H9 (cell line): ENCODE measurements around the gene ZNF831. TPM values are rescaled to one million over a fixed set of nuclear protein-coding genes. Genes with fewer than 3 reads are reported as not detected.

ENCODE experiments used
- DNase-seq: peaks from one replicate; pipeline ENCODE4 v3.0.0-alpha.2; 2017
- H2AFZ ChIP-seq: one replicate; pipeline ENCODE4 v1.6.1; 2013; ENCODE audit warnings: mild to moderate bottlenecking, low read length, control low read depth, moderate library complexity
- H2AK5ac ChIP-seq: 2 replicates; pipeline ENCODE4 v1.6.1; 2013; ENCODE audit warnings: low read length, control low read depth, mixed read lengths; ENCODE audit not compliant: insufficient read length
- H2BK120ac ChIP-seq: one replicate; pipeline ENCODE4 v1.6.1; 2013; ENCODE audit warnings: low read depth, mild to moderate bottlenecking, low read length, control low read depth, inconsistent platforms; ENCODE audit not compliant: poor library complexity, severe bottlenecking
- H2BK12ac ChIP-seq: 2 replicates; pipeline ENCODE4 v1.6.1; 2013; ENCODE audit warnings: low read length, control low read depth, mixed read lengths, low read depth; ENCODE audit not compliant: insufficient read length
- H2BK15ac ChIP-seq: 2 replicates; pipeline ENCODE4 v1.6.1; 2013; ENCODE audit warnings: low read depth, low read length, control low read depth
- H2BK20ac ChIP-seq: one replicate; pipeline ENCODE4 v1.6.1; 2013; ENCODE audit warnings: low read depth, mild to moderate bottlenecking, low read length, control low read depth, inconsistent platforms; ENCODE audit not compliant: poor library complexity, severe bottlenecking
- H2BK5ac ChIP-seq: 2 replicates; pipeline ENCODE4 v1.6.1; 2013; ENCODE audit warnings: low read length, control low read depth, mixed read lengths; ENCODE audit not compliant: insufficient read length
- H3K14ac ChIP-seq: 2 replicates; pipeline ENCODE4 v1.6.1; 2013; ENCODE audit warnings: low read length, control low read depth; ENCODE audit not compliant: insufficient read depth
- H3K18ac ChIP-seq: 2 replicates; pipeline ENCODE4 v1.6.1; 2013; ENCODE audit warnings: low read depth, mild to moderate bottlenecking, mixed read lengths, low read length, control low read depth; ENCODE audit not compliant: insufficient read length
- H3K23ac ChIP-seq: 2 replicates; pipeline ENCODE4 v1.6.1; 2013; ENCODE audit warnings: low read length, control low read depth, mixed read lengths, low read depth; ENCODE audit not compliant: insufficient read length
- H3K23me2 ChIP-seq: 2 replicates; pipeline ENCODE4 v1.6.1; 2013; ENCODE audit warnings: low read depth, mild to moderate bottlenecking, mixed read lengths, low read length, control low read depth; ENCODE audit not compliant: insufficient read length, poor library complexity, severe bottlenecking
- H3K27ac ChIP-seq: 2 replicates; pipeline ENCODE4 v1.5.1; 2013; ENCODE audit warnings: low read length, control low read depth, mixed read lengths, low read depth; ENCODE audit not compliant: insufficient read length
- H3K27me3 ChIP-seq: 2 replicates; pipeline ENCODE4 v1.6.1; 2013; ENCODE audit warnings: low read length, control low read depth, inconsistent platforms; ENCODE audit not compliant: insufficient read depth
- H3K4ac ChIP-seq: 2 replicates; pipeline ENCODE4 v1.6.1; 2013; ENCODE audit warnings: low read depth, mild to moderate bottlenecking, control low read depth, inconsistent platforms, low read length, moderate library complexity
- H3K4me1 ChIP-seq: 2 replicates; pipeline ENCODE4 v1.6.1; 2013; ENCODE audit warnings: low read length, control low read depth, inconsistent platforms; ENCODE audit not compliant: insufficient read depth
- H3K4me2 ChIP-seq: 2 replicates; pipeline ENCODE4 v1.6.1; 2013; ENCODE audit warnings: low read length, control low read depth, mixed read lengths; ENCODE audit not compliant: insufficient read length, insufficient read depth
- H3K56ac ChIP-seq: 2 replicates; pipeline ENCODE4 v1.6.1; 2013; ENCODE audit warnings: low read depth, mild to moderate bottlenecking, mixed read lengths, low read length, control low read depth; ENCODE audit not compliant: insufficient read length
- H3K79me1 ChIP-seq: 2 replicates; pipeline ENCODE4 v1.6.1; 2013; ENCODE audit warnings: low read depth, mild to moderate bottlenecking, moderate library complexity, low read length, control low read depth, inconsistent platforms; ENCODE audit not compliant: insufficient read depth, poor library complexity, severe bottlenecking
- H3K79me2 ChIP-seq: 2 replicates; pipeline ENCODE4 v1.6.1; 2013; ENCODE audit warnings: low read length, control low read depth, inconsistent platforms; ENCODE audit not compliant: insufficient read depth
- H3K9ac ChIP-seq: 2 replicates; pipeline ENCODE4 v1.6.1; 2013; ENCODE audit warnings: low read length, control low read depth, mixed read lengths; ENCODE audit not compliant: insufficient read length; ENCODE audit errors: extremely low read depth
- H3K9me3 ChIP-seq: one replicate; pipeline ENCODE4 v1.6.1; 2013; ENCODE audit warnings: low read depth, low read length, inconsistent platforms; ENCODE audit not compliant: control insufficient read depth
- H3T11ph ChIP-seq: one replicate; pipeline ENCODE4 v1.6.1; 2013; ENCODE audit warnings: mild to moderate bottlenecking, low read length, control low read depth, inconsistent platforms
- H4K20me1 ChIP-seq: one replicate; pipeline ENCODE4 v1.6.1; 2013; ENCODE audit not compliant: control insufficient read depth, insufficient read length, insufficient read depth
- H4K5ac ChIP-seq: 2 replicates; pipeline ENCODE4 v1.6.1; 2013; ENCODE audit warnings: low read depth, mild to moderate bottlenecking, mixed read lengths, low read length, control low read depth; ENCODE audit not compliant: insufficient read length
- H4K8ac ChIP-seq: replicated peaks from 2 replicates; pipeline ENCODE4 v1.6.1; 2013; ENCODE audit warnings: low read length, control low read depth, mixed read lengths, low read depth; ENCODE audit not compliant: insufficient read length
- H4K91ac ChIP-seq: 2 replicates; pipeline ENCODE4 v1.6.1; 2013; ENCODE audit warnings: low read depth, mild to moderate bottlenecking, moderate library complexity, mixed read lengths, low read length, control low read depth; ENCODE audit not compliant: insufficient read length
- H3K27ac Mint-ChIP-seq, 3 experiments: 2 replicates in 2 of 3; 3 replicates in 1 of 3; pipeline ENCODE4 v1.8.0; 2020 to 2021; ENCODE audit warnings: mixed read lengths in 3 of 3, mild to moderate bottlenecking in 1 of 3, moderate library complexity in 1 of 3
- H3K27me3 Mint-ChIP-seq: 2 replicates; pipeline ENCODE4 v1.8.0; 2021; ENCODE audit warnings: low read depth, mild to moderate bottlenecking, moderate library complexity, mixed read lengths
- H3K36me3 Mint-ChIP-seq, 3 experiments: 2 replicates in 2 of 3; 3 replicates in 1 of 3; pipeline ENCODE4 v1.8.0; 2020 to 2021; ENCODE audit warnings: low read depth in 3 of 3, mixed read lengths in 3 of 3; ENCODE audit not compliant: insufficient read depth in 1 of 3
- H3K4me1 Mint-ChIP-seq, 2 experiments: 2 replicates each; pipeline ENCODE4 v1.8.0; 2020; ENCODE audit warnings: mixed read lengths in 2 of 2
- H3K4me3 Mint-ChIP-seq, 2 experiments: 2 replicates in 1 of 2; 3 replicates in 1 of 2; pipeline ENCODE4 v1.8.0; 2020 to 2021; ENCODE audit warnings: mild to moderate bottlenecking in 2 of 2, mixed read lengths in 2 of 2, moderate library complexity in 1 of 2
- H3K9me3 Mint-ChIP-seq, 2 experiments: 2 replicates in 1 of 2; 3 replicates in 1 of 2; pipeline ENCODE4 v1.8.0; 2020; ENCODE audit warnings: mild to moderate bottlenecking in 2 of 2, mixed read lengths in 2 of 2, moderate library complexity in 1 of 2
- WGBS: extraction: QIAGEN DNeasy Blood & Tissue Kit; methylation state at CpG from one replicate; pipeline ENCODE4 v1.1.7; 2013; ENCODE audit warnings: missing lambda C conversion rate, low lambda C conversion rate, mixed read lengths; ENCODE audit not compliant: insufficient read length; ENCODE audit errors: extremely low coverage; 5-methylcytosine and 5-hydroxymethylcytosine counted together
- total RNA-seq: library from RNA; stranded (reverse); gene quantifications from 2 replicates; pipeline ENCODE4 v1.2.1, GENCODE V29; 2021
- TF ChIP-seq, protein P1 (sequence below): fragments of 200-600 bp; sonication (generic); conservative IDR thresholded peaks from 3 replicates; pipeline ENCODE4 v1.8.0; 2021; ENCODE audit warnings: antibody characterized with exemption, mild to moderate bottlenecking

The ZNF831 gene
- total RNA-seq, 1 experiment from 2014 or later, result not detected

DNA sequence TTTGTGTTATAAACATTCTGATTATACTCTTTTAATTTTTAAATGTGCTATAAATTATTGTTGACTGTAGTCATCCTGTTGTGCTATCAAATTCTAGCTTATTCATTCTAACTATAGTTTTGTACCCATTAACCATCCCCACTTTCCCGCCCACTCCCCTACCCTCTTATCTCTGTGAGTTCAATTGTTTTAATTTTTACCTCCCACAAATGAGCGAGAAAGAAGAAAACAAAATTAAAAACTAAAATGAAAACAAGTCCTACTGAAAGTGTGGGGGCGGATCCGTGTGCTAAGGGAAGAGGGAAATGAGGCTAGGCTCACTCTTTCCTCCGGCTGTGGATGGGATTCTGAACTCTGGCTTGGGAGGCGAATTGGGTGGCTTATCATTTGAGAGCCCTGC lies 6.6 kb upstream of the ZNF831 start:
- Histone ChIP-seq H2BK5ac (no peak overlapping the region), H2BK20ac (no peak overlapping the region), H2BK12ac (no peak overlapping the region), H4K20me1 (no peaks in the 10 kb centered on the region), H3K79me2 (no peaks in the 10 kb centered on the region), H3K14ac (no peak overlapping the region), H2AK5ac (no peak overlapping the region), H3T11ph (no peak overlapping the region), H4K8ac (no peak overlapping the region), H3K4ac (no peak overlapping the region), H3K23ac (no peak overlapping the region), H4K5ac (no peak overlapping the region), H3K27ac (no peak overlapping the region), H3K56ac (no peak overlapping the region), H3K27me3 (no peaks in the 10 kb centered on the region), H4K91ac (no peak overlapping the region), H2BK15ac (no peak overlapping the region), H3K18ac (no peak overlapping the region), H2AFZ (no peak overlapping the region), H3K4me2 (no peak overlapping the region), H3K9ac (no peak overlapping the region), H3K4me1 (no peaks in the 10 kb centered on the region; the same call in 1 of the 2 replicates), H2BK120ac (no peak overlapping the region), H3K23me2 (no peaks in the 10 kb centered on the region), H3K9me3 (no peaks in the 10 kb centered on the region), H3K79me1 (no peaks in the 10 kb centered on the region)
- H3K27me3 Mint-ChIP-seq, result peaks cover 14% of the 10 kb centered on the region
- H3K36me3 Mint-ChIP-seq, result no peaks in the 10 kb centered on the region; a peak in 1 of 7 replicates
- peaks cover 10 to 11% of the 10 kb centered on the region in 2 experiments for H3K4me1 Mint-ChIP-seq
- H3K27ac Mint-ChIP-seq, result no peak overlapping the region
- DNase-seq, result no peak
- TF ChIP-seq, protein P1, sequence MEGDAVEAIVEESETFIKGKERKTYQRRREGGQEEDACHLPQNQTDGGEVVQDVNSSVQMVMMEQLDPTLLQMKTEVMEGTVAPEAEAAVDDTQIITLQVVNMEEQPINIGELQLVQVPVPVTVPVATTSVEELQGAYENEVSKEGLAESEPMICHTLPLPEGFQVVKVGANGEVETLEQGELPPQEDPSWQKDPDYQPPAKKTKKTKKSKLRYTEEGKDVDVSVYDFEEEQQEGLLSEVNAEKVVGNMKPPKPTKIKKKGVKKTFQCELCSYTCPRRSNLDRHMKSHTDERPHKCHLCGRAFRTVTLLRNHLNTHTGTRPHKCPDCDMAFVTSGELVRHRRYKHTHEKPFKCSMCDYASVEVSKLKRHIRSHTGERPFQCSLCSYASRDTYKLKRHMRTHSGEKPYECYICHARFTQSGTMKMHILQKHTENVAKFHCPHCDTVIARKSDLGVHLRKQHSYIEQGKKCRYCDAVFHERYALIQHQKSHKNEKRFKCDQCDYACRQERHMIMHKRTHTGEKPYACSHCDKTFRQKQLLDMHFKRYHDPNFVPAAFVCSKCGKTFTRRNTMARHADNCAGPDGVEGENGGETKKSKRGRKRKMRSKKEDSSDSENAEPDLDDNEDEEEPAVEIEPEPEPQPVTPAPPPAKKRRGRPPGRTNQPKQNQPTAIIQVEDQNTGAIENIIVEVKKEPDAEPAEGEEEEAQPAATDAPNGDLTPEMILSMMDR, result no peak
- no CpG with 5 or more reads among the region's 6 CpGs for WGBS
- H3K4me3 Mint-ChIP-seq, result no peak overlapping the region
- H3K9me3 Mint-ChIP-seq, result no peaks in the 10 kb centered on the region
